DMS114 treated with DMSO at 0.1 percent for 48 hours (cell line): ENCODE data around the gene EID3.

Experiments used
- DNase-seq: peaks from one replicate; lab custom pipeline; 2025; ENCODE audit not compliant: unreplicated experiment; lab: John Stamatoyannopoulos, UW

EID3 gene

DNA sequence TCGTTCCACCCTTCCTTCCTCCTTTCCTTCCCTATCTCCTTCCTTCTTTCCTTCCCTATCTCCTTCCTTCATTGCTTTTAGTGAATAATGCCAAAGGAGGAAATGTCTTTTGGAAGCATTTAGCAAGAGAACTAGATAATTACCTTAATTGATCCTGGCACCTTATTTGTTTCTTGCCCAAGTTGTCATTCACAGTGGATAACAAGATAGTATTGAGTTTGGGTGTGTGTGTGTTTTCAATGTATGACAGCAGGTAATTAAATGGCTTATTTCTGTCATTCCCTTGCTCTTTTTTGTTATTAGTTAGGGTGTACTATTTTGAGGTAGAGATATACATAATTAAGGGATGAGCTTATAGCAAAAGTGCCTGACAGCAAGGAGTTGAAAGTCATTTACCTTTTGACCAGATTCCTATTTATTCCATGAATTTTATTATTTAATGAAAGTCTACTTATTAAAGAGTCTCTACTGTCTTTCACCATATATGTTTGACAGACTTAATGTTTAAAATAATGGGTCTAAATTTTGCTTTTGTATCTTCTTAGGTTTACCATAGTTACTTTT, 30.2 kb downstream of the EID3 start:
- DNase-seq = no peak

DNA sequence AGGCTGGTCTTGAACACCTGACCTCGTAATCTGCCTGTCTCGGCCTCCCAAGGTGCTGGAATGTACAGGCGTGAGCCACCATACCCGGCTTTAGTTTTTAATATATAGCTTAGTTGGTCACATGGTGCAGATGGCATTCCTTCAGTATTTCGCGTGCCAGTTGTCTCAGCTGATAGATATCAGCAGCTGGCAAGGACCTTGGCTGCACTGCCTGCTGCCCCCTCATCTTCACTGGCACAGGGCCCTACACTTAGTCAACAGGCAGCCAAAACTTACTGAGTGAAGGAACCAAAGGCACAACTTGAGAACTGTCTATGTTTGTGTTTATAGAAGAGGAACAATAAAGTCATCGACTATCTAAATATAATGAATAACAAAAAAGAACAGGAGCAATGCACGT, 31.0 kb downstream of the EID3 start:
- DNase-seq = no peak

DNA sequence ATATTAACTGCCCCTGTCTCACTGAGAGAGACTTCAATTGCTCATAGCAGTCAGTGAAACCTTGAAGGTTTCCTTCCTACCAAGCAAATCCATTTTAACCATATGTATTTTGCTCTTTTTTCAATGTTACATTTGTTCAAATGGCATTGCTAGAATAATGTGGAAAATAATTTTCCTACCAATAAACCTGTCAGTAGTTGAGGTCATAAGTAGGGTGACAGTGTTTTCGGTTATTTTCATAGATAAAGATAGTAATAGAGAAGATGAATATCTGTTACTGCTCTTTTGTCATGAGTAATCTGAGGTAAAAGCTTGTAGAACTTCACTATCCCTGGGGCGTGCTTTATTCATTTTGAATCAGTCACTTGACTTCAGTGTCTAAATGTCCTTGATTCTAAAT, 32.6 kb downstream of the EID3 start:
- DNase-seq = no peak

DNA sequence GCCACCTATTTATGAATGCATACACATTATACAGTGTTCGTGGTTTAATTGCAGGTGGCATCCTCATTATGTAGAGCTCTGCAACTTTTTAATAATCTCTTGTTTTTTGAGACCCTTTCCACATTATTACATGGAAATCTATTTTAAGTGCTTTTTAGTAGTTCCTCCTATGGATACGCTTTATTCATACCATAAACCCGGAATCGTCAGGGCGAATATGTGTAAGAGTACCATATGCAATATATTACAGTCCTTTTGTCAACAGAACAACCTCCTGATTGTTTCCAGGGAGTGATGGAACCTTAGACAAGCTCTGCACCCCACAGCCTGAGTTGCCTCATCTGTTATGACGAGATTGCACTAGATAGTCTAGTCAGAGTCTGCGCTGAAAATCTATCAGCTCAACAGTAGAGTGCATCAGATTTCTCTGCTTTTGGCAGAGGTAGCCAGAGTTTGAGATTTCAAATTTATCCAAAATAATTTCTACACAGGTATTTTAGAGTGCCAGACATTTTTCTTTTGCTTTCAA, 33.6 kb downstream of the EID3 start:
- no peak for DNase-seq

DNA sequence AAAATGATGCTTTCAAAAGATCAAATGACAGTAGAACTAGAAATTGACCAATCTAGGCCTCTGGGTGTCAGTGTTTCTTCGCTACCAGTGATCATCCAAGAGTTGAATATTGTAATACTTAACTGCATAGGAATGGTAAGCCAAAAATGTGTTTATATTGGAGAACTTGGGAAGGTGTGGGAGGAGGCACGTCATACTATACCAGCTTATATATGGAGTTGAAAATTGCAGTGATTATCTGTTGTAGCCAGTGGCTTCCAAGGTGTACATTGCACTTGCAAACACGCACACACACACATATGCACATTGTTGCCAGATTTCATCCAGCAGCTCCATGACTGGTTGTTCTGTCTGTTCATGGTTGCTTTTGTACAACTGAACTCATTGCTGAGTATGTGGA, 36.1 kb downstream of the EID3 start:
- DNase-seq = no peak

DNA sequence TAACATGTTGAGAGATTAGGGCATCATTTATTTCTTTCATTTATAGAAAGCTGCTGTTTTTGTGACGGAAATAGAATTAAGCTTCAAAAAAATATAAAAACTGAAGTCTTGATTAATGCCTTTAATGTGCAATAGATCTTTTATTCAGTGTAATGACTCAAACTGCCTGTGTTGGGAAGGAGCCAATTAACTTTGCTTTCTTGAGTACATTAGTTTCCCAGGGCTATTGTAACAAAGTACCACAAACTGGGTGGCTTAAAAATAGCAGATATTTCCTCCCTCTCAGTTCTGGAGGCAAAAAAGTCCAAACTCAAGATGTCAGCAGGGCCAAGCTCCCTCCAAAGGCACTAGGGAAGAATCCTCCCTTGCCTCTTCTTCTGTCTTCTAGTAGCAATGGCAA, 36.6 kb downstream of the EID3 start:
- no peak for DNase-seq

DNA sequence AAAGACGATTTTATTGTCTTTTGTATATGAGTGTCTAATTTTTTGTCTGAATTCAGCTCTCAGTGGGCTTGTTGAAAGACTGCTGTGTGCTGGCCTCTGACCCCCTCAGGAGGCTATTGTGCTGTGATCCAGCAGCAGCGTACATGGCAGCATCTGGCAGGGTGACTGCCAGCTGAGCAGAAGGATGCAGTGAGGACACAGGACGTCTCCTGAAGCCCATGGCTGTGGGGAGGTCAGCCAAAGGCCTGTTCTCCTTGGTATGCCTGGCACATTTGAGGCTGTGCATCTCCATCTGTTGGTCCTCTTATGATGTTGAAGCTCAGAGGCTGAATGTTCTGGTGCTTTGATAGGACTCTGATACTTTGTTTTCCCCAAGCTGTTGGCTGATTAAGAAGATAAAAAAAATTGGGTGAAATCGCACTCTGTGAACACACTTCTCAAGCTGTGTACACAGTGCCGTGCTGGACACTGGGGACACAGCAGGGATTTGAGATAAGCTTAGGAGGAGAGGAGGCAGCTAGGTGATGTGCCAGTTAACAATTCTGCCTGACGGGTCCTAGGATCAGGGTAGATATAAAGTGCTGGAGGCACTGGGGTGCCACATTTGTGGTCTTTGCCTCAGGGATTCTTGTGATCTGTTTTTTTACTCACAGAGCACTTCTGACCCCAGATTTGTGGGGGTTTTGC, 37.5 kb downstream of the EID3 start:
- no peak for DNase-seq

DNA sequence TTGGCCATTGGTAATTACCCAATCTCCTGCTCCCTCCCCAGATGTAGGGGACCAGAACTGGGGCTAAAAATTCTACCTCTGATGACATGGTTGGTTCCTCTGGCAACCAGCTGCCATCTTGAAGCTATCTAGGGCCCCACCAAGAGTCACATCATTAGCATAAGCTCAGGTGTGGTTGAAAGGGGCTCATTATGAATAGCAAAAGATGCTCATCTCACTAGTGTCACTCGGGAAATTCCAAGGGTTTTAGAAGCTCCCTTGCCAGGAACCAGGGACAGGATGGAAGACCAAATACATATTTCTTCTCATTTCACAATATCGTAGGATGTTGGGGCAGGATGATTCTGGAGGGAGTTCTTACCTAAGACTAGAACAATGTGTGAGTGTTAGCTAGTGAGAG, 38.6 kb downstream of the EID3 start:
- DNase-seq = no peak

DNA sequence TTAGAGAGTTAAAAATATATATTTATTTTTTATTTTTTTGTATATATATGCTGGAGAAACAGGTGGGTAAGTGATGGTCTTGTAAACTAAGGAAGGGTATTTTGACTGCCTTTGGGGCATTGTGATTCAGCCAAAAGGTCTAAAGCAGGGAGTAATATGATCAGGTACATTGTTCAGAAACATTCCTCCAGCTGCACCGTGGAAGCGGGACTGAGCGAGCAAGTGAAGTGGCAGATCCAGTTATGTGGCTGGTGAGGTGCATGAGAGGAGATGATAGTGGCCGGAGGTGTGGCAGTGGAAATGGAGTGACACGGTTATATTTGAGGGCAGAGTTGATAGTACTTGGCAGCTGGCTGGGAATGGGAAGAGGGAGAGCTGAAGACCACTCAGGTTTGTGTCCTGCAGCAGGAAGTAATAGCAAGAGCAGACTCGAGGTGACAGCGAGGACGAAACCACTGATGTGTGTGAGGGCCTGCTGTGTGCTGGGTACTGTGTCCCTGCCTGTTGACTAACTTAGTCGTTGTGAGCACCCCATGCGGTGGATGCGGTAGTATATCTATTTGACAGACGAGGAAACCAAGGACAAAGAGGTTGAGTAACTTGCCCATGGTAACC, 39.2 kb downstream of the EID3 start:
- DNase-seq = no peak

DNA sequence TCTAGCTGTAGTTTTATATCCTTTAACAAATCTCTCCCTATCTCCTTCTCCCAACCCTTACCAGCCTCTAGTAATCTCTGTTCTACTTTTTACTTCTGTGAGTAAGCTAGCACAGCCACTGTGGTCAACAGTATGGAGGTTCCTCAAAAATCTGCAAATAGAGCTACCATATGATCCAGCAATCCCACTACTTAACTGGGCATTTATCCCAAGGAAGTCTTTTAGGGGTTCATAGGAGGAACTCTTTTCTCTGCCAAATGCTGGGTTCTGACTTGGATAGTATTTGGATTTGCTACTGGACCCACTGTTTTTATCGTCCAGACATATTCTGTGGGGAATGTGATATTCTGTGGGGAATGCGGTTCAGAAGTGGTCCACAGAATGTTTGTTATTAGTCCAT, 41.1 kb downstream of the EID3 start:
- DNase-seq = no peak

DNA sequence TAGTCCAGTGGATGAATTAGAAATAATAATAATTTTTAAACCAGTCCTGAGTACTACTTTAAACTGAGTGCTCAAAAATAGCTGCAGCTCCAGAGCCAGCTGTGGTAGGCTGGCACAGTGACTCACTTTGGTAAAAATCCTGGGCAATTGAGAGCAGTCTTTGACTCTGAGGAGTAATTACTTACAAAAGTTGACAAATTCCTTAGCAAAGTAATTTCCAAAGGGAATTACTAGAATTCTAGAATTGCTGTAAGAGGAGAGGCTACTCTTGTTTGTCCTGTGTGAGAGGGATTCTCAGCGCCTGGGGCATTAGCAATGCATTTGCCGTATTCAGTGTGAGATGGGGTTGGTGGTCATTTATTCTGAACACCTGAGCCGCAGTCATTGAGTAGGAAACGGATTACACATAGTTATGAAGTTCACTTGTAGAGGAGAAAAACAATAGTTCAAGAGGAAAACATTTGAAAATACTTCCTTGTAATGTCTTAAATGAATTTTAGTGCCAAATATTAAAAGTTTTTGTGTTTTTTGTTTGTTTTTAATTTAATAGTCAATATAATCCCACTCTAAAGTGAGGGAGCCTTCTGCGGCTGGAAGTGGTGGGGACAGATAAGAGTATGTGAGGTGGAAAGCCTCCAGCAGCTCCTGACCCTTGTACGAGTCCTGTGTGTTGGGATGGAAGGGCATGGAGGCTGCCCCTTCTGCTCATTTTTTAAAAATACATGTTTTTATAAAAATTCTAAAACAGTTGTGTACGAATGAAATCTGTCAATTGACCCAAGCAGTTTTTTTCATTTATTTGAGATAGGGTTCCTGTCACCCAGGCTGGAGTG, 41.9 kb downstream of the EID3 start:
- DNase-seq = no peak

DNA sequence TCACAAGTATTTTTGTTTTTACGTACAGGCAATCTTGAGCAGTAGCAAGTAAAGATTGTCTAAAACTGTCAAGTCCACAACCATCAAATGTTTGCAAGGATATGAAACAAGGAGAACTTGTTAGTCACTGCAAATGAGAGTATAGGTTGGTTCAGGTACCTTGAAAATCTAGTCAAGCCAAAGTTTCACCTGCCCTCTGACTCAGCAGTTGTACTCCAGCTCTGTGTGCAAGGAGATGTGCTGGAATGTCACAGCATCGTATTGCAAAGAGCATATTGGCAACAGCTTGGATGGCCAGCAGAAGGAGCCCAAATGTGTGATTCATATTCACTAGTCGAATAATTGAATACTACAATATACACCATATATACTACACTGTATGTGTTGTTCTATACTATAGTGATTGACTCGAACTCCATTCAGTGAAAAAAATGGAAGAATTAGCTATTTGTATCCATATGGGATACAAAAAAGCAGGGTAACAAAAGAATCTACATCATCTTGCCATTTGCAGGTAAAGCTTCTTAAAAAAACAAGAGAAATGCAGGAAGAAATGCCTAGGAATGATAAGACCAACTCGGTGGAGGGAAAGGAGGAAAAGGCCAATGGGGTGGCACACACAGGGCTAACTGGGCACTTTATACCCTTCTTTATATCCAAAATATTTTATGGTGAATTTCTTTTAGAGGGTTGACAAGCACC, 44.0 kb downstream of the EID3 start:
- no peak for DNase-seq

DNA sequence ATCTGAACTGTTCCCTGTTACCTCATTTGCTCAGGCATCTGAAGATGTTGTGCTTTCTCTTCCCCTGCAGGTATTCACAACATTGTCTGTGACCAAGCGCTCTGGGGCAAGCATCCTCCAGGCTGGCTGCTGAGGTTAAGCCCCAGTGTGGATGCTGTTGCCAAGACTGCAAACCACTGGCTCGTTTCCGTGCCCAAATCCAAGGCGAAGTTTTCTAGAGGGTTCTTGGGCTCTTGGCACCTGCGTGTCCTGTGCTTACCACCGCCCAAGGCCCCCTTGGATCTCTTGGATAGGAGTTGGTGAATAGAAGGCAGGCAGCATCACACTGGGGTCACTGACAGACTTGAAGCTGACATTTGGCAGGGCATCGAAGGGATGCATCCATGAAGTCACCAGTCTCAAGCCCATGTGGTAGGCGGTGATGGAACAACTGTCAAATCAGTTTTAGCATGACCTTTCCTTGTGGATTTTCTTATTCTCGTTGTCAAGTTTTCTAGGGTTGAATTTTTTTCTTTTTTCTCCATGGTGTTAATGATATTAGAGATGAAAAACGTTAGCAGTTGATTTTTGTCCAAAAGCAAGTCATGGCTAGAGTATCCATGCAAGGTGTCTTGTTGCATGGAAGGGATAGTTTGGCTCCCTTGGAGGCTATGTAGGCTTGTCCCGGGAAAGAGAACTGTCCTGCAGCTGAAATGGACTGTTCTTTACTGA, 44.9 kb downstream of the EID3 start:
- no peak for DNase-seq

DNA sequence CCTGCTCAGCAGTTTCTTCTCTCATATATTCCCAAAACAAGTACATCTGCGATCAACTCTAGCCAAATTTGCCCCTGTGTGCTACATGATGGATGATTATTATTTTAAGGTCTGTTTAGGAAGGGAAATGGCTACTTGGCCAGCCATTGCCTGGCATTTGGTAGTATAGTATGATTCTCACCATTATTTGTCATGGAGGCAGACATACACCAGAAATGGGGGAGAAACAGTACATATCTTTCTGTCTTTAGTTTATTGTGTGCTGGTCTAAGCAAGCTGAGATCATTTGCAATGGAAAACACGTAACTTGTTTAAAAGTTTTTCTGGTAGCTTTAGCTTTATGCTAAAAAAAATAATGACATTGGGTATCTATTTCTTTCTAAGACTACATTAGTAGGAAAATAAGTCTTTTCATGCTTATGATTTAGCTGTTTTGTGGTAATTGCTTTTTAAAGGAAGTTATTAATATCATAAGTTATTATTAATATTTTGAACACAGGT, 45.5 kb downstream of the EID3 start:
- no peak for DNase-seq

DNA sequence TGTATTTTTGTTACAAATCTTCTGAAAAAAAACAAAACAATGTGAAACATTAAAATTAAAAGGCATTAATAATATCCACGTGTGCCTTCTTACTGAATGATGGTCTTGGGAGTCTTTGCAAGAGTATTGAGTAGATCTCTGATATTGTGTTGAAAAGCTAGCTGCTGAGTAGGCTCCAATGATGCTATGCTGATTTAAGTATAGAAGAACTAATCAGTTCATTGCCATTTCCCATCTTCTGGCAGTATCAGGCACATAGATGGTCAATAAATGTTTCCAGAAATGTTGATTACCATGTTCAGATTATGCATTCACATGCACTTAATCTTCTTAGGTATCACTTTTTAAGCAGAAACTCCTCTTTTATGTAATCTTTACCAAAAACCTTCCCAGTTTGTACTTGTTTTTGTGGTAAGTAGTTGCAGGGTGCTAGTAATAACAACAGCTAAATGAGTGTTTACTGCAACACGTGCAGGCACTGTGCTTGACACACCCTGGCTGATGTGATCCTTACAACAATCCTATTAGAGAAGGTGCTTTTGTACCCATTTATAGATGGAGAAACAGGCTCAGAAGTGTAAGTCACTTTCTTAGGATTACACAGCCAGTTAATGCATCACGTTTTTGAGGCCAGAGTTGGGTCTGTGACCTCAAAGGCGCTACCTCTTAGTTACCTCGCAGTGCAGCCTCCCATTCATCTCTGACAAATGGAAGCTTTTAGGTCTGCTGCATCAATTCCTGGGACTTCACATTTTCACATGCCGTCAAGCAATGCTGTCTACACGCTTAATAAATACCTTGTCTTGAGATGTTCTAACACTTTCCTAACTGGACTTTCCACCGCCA, 46.9 kb downstream of the EID3 start:
- DNase-seq = no peak

DNA sequence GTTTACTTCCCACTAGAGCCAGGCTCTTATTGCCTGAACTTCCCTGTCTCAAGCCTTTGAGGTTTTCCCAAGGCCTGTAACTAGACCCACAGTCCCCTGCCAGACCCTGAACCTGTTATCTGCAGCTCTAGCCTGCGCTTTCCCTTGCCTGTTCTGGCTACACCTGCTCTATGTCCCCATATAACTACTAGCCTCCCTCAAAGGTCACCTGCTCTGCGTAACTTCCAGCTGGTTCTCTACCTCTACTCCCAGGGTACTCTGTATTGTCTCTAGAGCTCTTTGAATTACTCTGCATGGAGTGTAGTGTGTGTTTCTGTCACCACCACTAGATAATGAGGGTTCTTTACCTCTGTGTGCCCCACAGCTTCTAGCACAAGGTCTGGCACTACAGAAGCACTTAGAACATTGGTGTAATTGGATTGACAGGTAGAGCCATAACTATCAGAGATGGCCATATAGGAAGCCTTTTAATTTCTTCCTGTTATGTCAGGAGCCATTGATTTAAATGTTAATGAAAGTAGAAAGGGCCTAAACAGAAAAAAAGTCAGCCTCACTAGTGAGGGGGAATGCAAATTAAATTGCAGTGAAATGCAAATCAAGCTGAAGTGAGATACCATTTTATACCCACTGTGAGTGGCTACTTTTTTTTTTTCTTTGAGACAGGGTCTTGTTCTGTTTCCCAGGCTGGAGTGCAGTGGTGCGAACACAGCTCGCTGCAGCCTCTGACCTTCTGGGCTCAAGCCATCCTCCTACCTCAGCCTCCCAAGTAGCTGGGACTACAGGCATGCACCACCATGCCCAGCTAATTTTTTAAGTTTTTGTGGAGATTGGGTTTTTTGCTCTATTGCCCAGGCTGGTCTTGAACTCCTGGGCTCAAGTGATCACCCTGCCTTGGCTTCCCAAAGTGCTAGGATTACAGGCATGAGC, 47.8 kb downstream of the EID3 start:
- DNase-seq = no peak

DNA sequence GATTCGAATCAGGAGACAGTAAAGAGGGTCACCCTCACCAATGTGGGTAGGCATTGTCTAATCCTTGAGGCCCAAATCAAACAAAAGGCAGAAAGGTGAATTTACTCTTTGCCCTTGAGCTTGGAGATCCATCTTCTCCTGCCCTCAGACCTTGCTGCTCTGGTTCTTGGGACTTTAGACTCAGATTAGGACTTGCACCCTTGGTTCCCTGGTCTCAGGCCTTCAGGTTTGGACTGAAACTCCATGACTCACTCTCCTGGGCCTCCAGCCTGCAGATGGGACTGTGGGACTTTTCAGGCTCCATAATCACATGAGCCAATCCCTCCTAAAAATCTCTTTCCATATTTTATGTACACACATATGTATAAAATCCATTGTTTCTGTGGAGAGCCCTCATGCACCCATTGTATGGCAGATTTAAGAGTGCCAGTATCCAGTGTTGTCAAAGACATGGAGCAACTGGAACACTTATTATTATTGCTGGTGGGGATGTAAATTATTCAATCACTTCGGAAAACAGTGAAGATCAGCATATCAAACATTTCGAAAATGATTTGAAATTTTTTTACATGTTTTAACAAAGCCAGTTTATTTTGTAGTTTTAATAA, 48.7 kb downstream of the EID3 start:
- no peak for DNase-seq
